Measurements from ENCODE around the gene PLCB1. TPM values are rescaled to one million over a fixed set of nuclear protein-coding genes. Genes with fewer than 3 reads are reported as not detected.

PLCB1 gene
- total RNA-seq, 1 experiment from 2014 or later: 6.8 TPM

- DNase-seq (ENCODE audit: low spot score): no peak
- CTCF ChIA-PET: no interaction called here
Observed at GRCh38 chr20:8213831-8214587, 81.9 kb downstream of the PLCB1 start.

GRCh38 chr20:8215361-8215781, 83.3 kb downstream of the PLCB1 start:
- no peak for TF ChIP-seq EZH2 (IDR thresholded peaks at IDR 0.05; ENCODE audit: borderline replicate concordance, low read depth, low read length, poor library complexity, severe bottlenecking)
- no peak for TF ChIP-seq CTCF (conservative IDR thresholded peaks at IDR 0.05; ENCODE audit: low read depth, low read length)
- no peaks in the 10 kb centered on the region for H3K4me1 ChIP-seq (ENCODE audit: insufficient read depth, low read length, poor library complexity, severe bottlenecking)
- intact Hi-C loops (cut with micrococcal nuclease; ENCODE audit: unreplicated experiment): no loop called here
- POLR2A ChIA-PET (ENCODE audit: low non-redundant PET): no interaction called here
- H3K27me3 ChIP-seq (replicated peaks; ENCODE audit: insufficient read depth, low read depth, low read length, poor library complexity): no peaks in the 10 kb centered on the region
- no peak for DNase-seq (ENCODE audit: low spot score)
- no peaks in the 10 kb centered on the region for H3K9me3 ChIP-seq (ENCODE audit: low read depth, low read length, poor library complexity, severe bottlenecking)
- no peaks in the 10 kb centered on the region for H3K36me3 ChIP-seq (ENCODE audit: insufficient read depth, low read length, poor library complexity, severe bottlenecking)
- no peak overlapping the region for H3K4me3 ChIP-seq (ENCODE audit: low read depth, low read length, poor library complexity, severe bottlenecking)
- H3K27ac ChIP-seq (ENCODE audit: low read depth, low read length, poor library complexity, severe bottlenecking): no peak overlapping the region
- CTCF ChIA-PET: no interaction called here
- BruUV-seq (replicated peaks): no TSS peak

More at GRCh38 chr20:8213831-8214587, 81.9 kb downstream of the PLCB1 start:
- Histone ChIP-seq H3K27ac (ENCODE audit: low read depth, low read length, poor library complexity, severe bottlenecking) (no peak overlapping the region), H3K4me3 (ENCODE audit: low read depth, low read length, poor library complexity, severe bottlenecking) (no peak overlapping the region), H3K9me3 (ENCODE audit: low read depth, low read length, poor library complexity, severe bottlenecking) (no peaks in the 10 kb centered on the region), H3K27me3 (replicated peaks; ENCODE audit: insufficient read depth, low read depth, low read length, poor library complexity) (no peaks in the 10 kb centered on the region), H3K4me1 (ENCODE audit: insufficient read depth, low read length, poor library complexity, severe bottlenecking) (no peaks in the 10 kb centered on the region), H3K36me3 (ENCODE audit: insufficient read depth, low read length, poor library complexity, severe bottlenecking) (no peaks in the 10 kb centered on the region)
- intact Hi-C loops (cut with micrococcal nuclease; ENCODE audit: unreplicated experiment): no loop called here
- POLR2A ChIA-PET (ENCODE audit: low non-redundant PET): no interaction called here
- no TSS peak for BruUV-seq (replicated peaks)
- TF ChIP-seq EZH2 (IDR thresholded peaks at IDR 0.05; ENCODE audit: borderline replicate concordance, low read depth, low read length, poor library complexity, severe bottlenecking): no peak
- TF ChIP-seq CTCF (conservative IDR thresholded peaks at IDR 0.05; ENCODE audit: low read depth, low read length): no peak

GRCh38 chr20:8216375-8217200, 84.5 kb downstream of the PLCB1 start:
- Histone ChIP-seq H3K4me3 (ENCODE audit: low read depth, low read length, poor library complexity, severe bottlenecking) (no peak overlapping the region), H3K27me3 (replicated peaks; ENCODE audit: insufficient read depth, low read depth, low read length, poor library complexity) (no peaks in the 10 kb centered on the region), H3K4me1 (ENCODE audit: insufficient read depth, low read length, poor library complexity, severe bottlenecking) (no peaks in the 10 kb centered on the region), H3K9me3 (ENCODE audit: low read depth, low read length, poor library complexity, severe bottlenecking) (no peaks in the 10 kb centered on the region), H3K36me3 (ENCODE audit: insufficient read depth, low read length, poor library complexity, severe bottlenecking) (no peaks in the 10 kb centered on the region), H3K27ac (ENCODE audit: low read depth, low read length, poor library complexity, severe bottlenecking) (no peak overlapping the region)
- no TSS peak for BruUV-seq (replicated peaks)
- TF ChIP-seq CTCF (conservative IDR thresholded peaks at IDR 0.05; ENCODE audit: low read depth, low read length): no peak
- no peak for TF ChIP-seq EZH2 (IDR thresholded peaks at IDR 0.05; ENCODE audit: borderline replicate concordance, low read depth, low read length, poor library complexity, severe bottlenecking)
- intact Hi-C loops (cut with micrococcal nuclease; ENCODE audit: unreplicated experiment): no loop called here
- CTCF ChIA-PET: no interaction called here
- POLR2A ChIA-PET (ENCODE audit: low non-redundant PET): no interaction called here
- DNase-seq (ENCODE audit: low spot score): no peak
